GM13976 (cell line): ENCODE measurements around the gene SUMF2.

Source experiments
- DNase-seq: peaks from one replicate; pipeline ENCODE4 v3.0.0; 2012; ENCODE audit warnings: low spot score
- CTCF ChIP-seq: IDR thresholded peaks from 2 replicates; pipeline ENCODE4 v1.5.1; 2012; ENCODE audit warnings: borderline replicate concordance, mild to moderate bottlenecking; ENCODE audit not compliant: insufficient read depth; ENCODE audit errors: extremely low read depth, missing control alignments, control extremely low read depth
- in situ Hi-C: fragments of 300-500 bp; cut with MboI; formaldehyde crosslinking; loops from one replicate; pipeline ENCODE4 v1.12.0; 2022; ENCODE audit warnings: low sequenced_read_pairs, mixed read lengths, inconsistent platforms; ENCODE audit not compliant: unreplicated experiment

Gene SUMF2

DNA sequence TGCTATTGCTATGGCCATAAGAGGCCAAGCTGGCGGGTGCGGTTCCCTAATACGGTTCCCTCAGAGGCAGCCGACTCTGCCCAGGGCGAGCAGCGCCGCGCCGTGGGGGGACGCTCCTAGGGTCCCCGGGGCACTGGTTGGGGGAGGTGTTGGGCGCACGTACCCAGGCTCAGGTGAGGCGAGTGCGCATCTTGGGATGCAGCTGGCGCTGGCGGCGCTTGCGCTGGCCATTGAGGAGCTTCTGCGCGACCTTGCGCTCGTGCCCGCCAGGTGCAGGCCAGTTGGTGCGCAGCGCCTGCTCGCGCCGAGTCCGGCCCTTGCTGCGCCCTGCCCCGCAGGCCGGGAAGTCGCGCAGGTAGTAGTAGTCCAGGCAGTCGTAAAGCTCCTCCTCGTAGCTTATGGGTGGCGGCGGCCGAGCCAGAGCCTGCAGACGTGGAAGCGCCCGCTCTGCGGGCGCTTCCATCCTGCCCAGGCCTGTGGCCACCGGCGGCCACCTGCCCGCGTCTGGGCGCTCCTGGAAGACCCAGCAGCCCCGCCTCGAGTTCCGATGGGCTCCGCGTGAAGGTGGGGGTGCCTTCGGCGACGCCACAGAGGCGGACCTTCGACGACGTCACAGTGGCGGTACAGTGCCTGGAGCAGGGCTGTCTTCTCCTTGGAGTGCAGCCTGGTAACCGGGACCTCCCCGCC lies 51.9 kb downstream of the SUMF2 start, which contains the start of gene NUPR2:
TSS of gene NUPR2 (minus strand) at position 566 of the 687 bp plus-strand sequence. CDS start at position 463, 103 bp downstream.
- DNase-seq, result no peak
- in situ Hi-C loops, result loop anchor here (25.0 kb wide), 1 partner anchor 104 kb away; no protein-coding TSS in a partner anchor
- TF ChIP-seq CTCF, result no peak

- in situ Hi-C loops, result loop anchor here (25.0 kb wide), 1 partner anchor 109 kb away; no protein-coding TSS in a partner anchor
- no peak for TF ChIP-seq CTCF
- DNase-seq, result no peak
Observed at GRCh38 chr7:56121440-56121839, 57.4 kb downstream of the SUMF2 start.

- TF ChIP-seq CTCF, result no peak
- no peak for DNase-seq
- in situ Hi-C loops, result loop anchor here (25.0 kb wide), 1 partner anchor 113 kb away; no protein-coding TSS in a partner anchor
Observed at GRCh38 chr7:56124981-56125380, 60.9 kb downstream of the SUMF2 start.

DNA sequence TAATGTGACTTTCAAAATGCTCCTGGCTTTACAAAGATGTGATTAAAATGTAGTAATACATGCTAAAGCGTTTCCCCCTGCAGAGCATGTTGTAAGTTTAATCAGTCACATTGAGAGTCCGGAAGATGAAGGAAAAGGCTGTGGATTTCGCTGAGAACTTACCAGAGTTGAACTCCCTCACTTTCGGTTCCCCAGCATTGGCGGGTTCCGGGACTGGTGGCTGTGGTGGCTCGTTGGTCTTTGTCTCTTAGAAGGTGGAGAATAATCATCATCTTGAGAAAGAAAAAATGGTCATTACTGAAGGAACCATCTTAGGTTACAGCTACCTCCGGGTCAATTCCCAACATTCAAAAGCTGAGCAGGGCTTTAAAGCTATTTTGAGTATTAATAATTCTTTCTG lies 61.7 kb downstream of the SUMF2 start:
- no peak for TF ChIP-seq CTCF
- in situ Hi-C loops, result no loop called here
- no peak for DNase-seq

GRCh38 chr7:56127241-56127975 lies 63.3 kb downstream of the SUMF2 start:
- no peak for DNase-seq

More at GRCh38 chr7:56127241-56127975, 63.3 kb downstream of the SUMF2 start:
- in situ Hi-C loops, result no loop called here
- no peak for TF ChIP-seq CTCF
